Hypothalamus (tissue), 51 donors: Measurements from ENCODE around the gene CSH1.
"Not testable (repeated sequence)": the region's sequence is repeated elsewhere in the genome, so short reads cannot be mapped to it uniquely, and the experiment has no call there.

ENCODE experiments used
- DNase-seq, 51 donors: peaks; one replicate each; lab custom pipeline; 2025; lab: John Stamatoyannopoulos, UW

Gene CSH1

GRCh38 chr17:63907161-63907778 lies 10.9 kb upstream of the CSH1 start:
- not testable (repeated sequence) for DNase-seq

DNA sequence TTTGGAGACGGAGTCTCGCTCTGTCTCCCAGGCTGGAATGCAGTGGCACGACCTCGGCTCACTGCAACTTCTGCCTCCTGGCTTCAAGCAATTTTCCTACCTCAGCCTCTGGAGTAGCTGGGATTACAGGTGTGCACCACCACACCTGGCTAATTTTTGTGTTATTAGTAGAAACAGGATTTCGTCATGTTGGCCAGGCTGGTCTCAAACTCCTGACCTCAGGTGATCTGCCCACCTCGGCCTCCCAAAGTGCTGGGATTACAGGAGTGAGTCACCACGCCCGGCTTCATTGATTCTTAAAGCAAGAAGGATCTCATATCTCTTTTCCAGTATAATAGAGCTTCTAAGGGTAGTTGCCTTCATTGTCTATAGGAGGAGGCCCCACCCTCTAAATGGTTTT lies 8.4 kb upstream of the CSH1 start:
- DNase-seq = not testable (repeated sequence)

- DNase-seq = not testable (repeated sequence)
These were observed 7.4 kb upstream of the CSH1 start for GRCh38 chr17:63903787-63904201.

DNA sequence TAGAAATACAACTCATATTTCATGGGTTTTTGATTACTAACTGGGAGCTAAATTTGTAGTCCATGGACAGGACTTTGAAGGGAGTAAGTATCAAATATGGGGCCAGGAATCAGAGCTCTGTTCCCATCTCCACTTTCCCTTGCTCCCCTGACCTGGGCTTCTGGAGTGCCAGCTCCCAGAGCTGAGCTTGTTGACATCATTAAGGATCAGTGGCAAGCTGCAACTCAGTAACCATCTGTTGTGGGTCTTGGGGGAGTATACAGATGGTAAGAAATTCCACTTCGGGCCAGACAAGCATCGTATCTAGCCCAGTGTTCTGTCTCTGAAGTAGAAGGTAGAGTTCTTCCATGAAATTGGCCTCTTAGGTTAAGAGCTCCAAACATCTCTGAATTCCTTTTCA lies 5.6 kb upstream of the CSH1 start:
- not testable (repeated sequence) for DNase-seq

DNA sequence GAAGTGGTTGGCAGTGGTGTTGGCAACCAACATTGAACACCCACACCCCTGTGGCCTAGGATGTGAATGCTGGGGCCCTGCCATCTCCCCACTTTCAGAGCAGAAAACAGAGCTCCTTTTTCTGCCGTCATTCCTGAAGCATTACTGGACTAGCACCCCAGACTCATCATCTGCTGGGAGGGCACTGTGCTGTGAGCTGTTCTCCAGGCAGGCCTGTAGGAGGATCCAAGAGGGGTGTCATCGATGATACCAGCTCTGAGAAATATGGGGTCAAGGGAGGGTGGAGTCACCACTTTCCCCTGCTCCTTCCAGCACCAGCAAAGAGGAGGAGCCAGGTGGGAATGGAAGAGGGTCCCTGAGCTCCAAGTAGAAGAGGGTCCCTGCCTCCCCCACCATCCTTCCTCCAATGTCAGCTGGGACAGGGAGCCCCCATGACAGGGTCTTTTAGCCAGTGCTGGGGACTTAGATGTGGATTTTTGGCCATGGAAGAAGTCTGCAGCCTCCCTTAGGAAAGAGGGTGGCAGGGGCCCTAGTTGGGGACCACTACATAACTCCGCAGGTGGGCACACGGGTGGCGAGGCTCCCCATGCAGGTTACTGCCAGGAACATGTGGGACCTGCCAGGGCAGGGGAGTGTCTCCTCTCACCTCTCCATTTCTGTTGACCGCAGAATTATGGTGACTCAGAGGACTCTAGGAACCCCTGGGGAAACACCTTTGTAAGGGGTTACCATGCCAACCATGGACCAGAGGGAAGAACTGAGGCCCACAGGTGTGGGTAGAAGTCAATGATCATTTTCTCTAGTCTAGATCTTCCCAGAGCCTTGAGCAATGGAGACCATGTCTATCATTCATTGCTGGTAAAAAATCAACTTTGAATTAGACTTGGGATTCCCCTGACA lies 2.8 kb upstream of the CSH1 start:
- not testable (repeated sequence) for DNase-seq

GRCh38 chr17:63894821-63895220 lies 1.6 kb downstream of the CSH1 start:
- not testable (repeated sequence) for DNase-seq

DNA sequence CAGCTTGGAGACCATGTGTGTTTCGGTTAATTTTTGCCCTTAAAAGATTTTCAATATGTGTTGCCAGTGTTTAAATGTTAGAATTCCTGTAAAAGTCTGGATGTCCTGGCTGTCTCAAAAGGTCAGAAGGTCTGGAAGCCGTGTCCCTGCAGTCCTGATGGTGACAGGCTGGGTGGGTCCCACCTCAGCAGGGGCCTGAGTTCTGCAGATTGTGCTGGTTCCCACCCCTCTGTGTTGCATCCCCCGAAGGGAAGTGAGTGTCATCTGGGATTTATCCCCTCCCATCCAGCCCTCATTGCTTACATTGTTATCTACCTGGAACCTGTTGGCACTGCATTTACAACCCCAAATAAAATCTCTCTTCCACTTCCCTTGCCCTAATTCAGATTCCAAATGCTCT lies 2.4 kb downstream of the CSH1 start:
- not testable (repeated sequence) for DNase-seq

- DNase-seq = not testable (repeated sequence)
These were observed 3.9 kb downstream of the CSH1 start for GRCh38 chr17:63892316-63893037.

GRCh38 chr17:63889026-63889848 lies 7.1 kb downstream of the CSH1 start:
- DNase-seq = peak in 20 of 51 donors; percentile 2 to 46 (median 14)

GRCh38 chr17:63885119-63885518 lies 11.3 kb downstream of the CSH1 start:
- not testable (repeated sequence) for DNase-seq

DNA sequence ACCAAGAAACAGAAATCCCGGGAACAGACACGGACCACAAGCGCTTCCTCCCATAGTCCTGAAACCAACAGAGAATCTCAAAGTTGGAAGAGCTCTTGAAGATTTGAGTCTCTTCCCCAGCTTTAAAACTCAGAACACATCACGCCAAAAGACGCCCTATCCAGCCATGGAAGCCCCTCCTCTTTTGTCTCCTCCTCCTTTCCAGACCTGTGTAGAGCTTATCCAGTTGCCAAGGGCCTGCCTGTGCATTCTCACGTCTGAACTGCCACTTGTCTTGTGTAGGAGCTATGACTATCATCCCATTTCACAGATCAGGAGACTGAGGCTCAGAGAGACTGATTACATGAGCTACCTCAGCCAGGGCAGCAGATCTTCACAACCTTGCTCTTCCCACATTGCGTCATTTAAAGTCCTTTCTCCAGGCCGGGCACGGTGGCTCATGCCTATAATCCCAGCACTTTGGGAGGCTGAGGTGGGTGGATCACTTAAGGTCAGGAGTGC lies 13.7 kb downstream of the CSH1 start:
- not testable (repeated sequence) for DNase-seq

DNA sequence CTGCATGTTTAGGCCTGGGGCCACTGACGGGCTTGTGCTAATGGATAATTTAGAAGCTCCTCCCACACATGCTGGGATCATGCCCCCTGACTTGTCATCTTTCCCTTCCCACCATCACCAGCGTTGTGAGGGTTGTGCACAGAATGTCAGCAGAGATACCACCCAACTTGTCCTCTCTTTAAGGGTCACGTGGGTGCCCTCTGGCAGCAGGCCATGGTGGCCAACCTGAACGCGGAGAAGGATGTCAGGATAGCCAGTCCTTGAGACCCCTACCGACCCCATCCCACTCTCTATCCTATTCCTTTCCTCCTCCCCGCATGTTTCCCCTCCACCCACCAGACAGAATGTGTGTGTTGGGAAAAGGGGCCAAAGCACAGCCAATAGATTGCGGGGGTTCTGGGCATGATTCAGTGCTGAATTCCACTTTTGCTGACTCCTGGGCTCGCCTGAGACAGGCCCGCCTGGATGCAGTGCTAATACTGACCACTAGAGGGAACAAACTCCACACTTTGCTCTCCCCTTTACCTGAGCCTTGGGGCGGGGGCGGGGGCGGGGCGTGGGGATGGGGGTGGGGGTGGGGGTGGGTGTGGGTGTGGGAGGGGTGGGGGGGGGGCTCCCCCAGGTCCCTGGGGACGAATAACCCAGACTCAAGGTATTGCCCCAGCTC lies 14.3 kb downstream of the CSH1 start, which contains the start of gene GH2:
Gene GH2, minus strand, starts transcription at position 10 of the 667 bp plus-strand sequence. CDS start 143 bp downstream, outside the sequence.
- peak in 2 of 51 donors; percentile 3 to 24 for DNase-seq

DNA sequence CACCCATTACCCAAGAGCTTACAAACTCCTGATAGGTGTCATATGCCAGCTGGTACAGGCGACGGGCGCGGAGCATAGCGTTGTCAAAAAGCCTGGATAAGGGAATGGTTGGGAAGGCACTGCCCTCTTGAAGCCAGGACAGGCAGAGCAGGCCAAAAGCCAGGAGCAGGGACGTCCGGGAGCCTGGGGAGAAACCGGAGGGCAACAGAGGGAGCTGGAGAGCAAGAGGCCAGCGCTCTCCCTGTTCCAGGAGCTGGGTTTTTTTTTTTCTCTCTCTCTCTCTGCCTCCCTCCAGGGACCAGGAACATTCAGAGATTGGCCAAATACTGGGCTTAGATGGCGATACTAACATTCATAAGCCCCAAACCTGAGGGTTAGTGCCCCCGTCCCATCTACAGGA lies 15.0 kb downstream of the CSH1 start:
- DNase-seq = not testable (repeated sequence)

- no peak for DNase-seq
These were observed 15.7 kb downstream of the CSH1 start for GRCh38 chr17:63880706-63881105.

DNA sequence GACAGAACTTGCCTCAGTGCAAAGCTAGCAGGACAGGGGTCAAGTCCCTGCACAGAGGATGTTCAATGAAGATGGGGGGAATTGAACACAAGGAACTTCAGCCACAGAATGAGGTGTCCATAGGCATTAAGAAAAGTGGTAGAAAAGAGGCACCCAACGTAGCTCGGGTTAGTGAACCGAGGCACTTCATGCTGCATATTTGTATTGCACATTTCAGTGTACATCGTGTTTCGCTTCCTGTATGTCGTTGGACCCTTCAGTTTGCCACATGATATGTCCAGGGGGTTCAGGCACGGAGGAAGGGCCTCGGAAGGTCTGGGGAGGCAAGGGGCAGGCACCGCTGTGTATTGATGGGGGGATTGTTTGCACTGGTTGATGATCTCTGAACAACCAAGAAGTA lies 18.0 kb downstream of the CSH1 start:
- not testable (repeated sequence) for DNase-seq

DNA sequence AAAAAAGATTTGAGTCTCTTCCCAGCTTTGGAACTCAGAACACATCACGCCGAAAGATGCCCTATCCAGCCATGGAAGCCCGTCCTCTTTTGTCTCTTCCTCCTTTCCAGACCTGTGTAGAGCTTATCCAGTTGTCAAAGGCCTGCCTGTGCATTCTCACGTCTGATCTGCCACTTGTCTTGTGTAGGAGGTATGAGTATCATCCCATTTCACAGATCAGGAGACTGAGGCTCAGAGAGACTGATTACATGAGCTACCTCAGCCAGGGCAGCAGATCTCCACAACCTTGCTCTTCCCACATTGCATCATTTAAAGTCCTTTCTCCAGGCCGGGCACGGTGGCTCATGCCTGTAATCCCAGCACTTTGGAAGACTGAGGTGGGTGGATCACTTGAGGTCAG lies 21.7 kb downstream of the CSH1 start:
- not testable (repeated sequence) for DNase-seq

- not testable (repeated sequence) for DNase-seq
These were observed 22.2 kb downstream of the CSH1 start for GRCh38 chr17:63874061-63874626.

DNA sequence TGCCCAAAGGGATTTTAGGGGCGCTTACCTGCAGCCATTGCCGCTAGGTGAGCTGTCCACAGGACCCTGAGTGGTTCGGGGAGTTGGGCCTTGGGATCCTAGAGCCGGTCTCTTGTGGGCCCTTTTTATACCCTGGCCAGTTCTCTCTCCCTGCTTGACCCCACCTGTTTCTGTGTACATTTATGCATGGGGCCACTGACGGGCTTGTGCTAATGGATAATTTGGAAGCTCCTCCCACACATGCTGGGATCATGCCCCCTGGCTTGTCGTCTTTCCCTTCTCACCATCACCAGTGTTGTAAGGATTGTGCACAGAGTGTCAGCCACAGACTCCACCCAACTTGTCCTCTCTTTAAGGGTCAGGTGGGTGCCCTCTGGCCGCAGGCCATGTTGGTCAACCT lies 22.8 kb downstream of the CSH1 start, which contains the start of gene CSH2:
Gene CSH2, minus strand, starts transcription at position 101 of the 400 bp plus-strand sequence. Its CDS starts 63 bp downstream, at position 38.
- not testable (repeated sequence) for DNase-seq
